GM23248 (cell line): ENCODE measurements around the gene RNF111.

Experiments used
- EZH2 ChIP-seq: fragments of 200-600 bp; sonication (generic); IDR thresholded peaks from 2 replicates; pipeline ENCODE4 v1.6.1; 2018; ENCODE audit warnings: antibody characterized with exemption, mild to moderate bottlenecking; ENCODE audit not compliant: insufficient read depth, poor library complexity, severe bottlenecking
- EZH2phosphoT487 ChIP-seq: fragments of 200-600 bp; sonication (generic); IDR thresholded peaks from 2 replicates; pipeline ENCODE4 v1.6.1; 2018; ENCODE audit warnings: antibody characterized with exemption, moderate library complexity, mild to moderate bottlenecking, low read depth; ENCODE audit not compliant: insufficient read depth

- TF ChIP-seq EZH2 (no peak), EZH2phosphoT487 (no peak)
Measured at GRCh38 chr15:59017449-59017848, 30.0 kb downstream of the RNF111 start.
